ENCODE measurements around the gene F5.

F5 gene

DNA sequence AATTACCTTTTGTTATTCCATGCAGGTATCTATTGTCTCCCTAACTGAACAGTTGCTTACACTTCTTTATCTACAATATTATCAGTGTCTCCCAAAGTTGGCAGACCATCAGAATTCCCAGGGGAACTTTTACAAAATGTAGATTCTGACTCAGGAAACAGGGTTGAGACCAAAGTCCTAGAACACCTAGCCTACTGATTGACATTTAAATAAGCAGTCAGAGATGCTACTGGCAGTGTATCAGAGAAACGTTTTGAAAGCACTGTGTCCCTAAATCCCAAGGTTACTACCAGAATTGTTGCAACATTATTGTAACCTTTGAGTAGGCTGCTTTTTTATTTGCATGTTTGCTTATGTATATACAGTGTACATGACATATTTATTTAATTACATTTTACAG, 1.8 kb upstream of the F5 start:
- Histone ChIP-seq H3K4me2 (no peak overlapping the region), H3K9ac (no peak overlapping the region), H3K79me2 (ENCODE audit: insufficient read depth, low read depth) (no peaks in the 10 kb centered on the region), H3K27me3 (ENCODE audit: insufficient read depth, low read depth) (no peaks in the 10 kb centered on the region), H3K36me3 (ENCODE audit: insufficient read depth) (no peaks in the 10 kb centered on the region), H2AFZ (ENCODE audit: low read depth) (no peak overlapping the region), H3K4me1 (ENCODE audit: low read depth, poor library complexity, severe bottlenecking) (no peaks in the 10 kb centered on the region), H4K20me1 (ENCODE audit: insufficient read depth) (no peaks in the 10 kb centered on the region), H3K4me3 (IDR thresholded peaks at IDR 0.05; ENCODE audit: insufficient read depth, low read depth, low read length) (no peak overlapping the region), H3K27ac (no peak overlapping the region)
- TF ChIP-seq, protein P1, sequence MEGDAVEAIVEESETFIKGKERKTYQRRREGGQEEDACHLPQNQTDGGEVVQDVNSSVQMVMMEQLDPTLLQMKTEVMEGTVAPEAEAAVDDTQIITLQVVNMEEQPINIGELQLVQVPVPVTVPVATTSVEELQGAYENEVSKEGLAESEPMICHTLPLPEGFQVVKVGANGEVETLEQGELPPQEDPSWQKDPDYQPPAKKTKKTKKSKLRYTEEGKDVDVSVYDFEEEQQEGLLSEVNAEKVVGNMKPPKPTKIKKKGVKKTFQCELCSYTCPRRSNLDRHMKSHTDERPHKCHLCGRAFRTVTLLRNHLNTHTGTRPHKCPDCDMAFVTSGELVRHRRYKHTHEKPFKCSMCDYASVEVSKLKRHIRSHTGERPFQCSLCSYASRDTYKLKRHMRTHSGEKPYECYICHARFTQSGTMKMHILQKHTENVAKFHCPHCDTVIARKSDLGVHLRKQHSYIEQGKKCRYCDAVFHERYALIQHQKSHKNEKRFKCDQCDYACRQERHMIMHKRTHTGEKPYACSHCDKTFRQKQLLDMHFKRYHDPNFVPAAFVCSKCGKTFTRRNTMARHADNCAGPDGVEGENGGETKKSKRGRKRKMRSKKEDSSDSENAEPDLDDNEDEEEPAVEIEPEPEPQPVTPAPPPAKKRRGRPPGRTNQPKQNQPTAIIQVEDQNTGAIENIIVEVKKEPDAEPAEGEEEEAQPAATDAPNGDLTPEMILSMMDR (conservative IDR thresholded peaks at IDR 0.05; ENCODE audit: low read depth, low read length): no peak

DNA sequence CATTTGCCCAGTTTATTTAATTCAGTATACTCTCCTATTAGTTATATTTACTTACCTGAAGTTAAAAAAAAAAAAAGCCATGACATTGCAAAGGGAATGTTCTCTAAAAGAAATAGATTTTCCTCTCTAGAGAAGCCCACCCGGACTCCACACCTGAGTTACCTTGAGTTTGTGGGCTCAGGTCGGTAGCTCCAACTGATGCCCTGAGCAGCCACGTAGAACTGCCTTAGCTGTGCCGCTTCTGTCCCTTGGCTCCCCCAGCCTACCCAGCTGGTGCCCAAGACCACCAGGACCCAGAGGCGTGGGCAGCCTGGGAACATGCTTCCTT, 250 bp downstream of the F5 start:
- H3K27me3 ChIP-seq (ENCODE audit: insufficient read depth, low read depth): no peaks in the 10 kb centered on the region
- no peak overlapping the region; the same call in 1 of the 2 replicates for H3K4me2 ChIP-seq
- H3K4me3 ChIP-seq (IDR thresholded peaks at IDR 0.05; ENCODE audit: insufficient read depth, low read depth, low read length): no peak overlapping the region
- TF ChIP-seq, protein P1 (conservative IDR thresholded peaks at IDR 0.05; ENCODE audit: low read depth, low read length): no peak
- H3K79me2 ChIP-seq (ENCODE audit: insufficient read depth, low read depth): no peaks in the 10 kb centered on the region
- H3K36me3 ChIP-seq (ENCODE audit: insufficient read depth): no peaks in the 10 kb centered on the region
- H3K4me1 ChIP-seq (ENCODE audit: low read depth, poor library complexity, severe bottlenecking): no peaks in the 10 kb centered on the region
- no peak overlapping the region for H3K27ac ChIP-seq
- no peak overlapping the region for H3K9ac ChIP-seq
- H4K20me1 ChIP-seq (ENCODE audit: insufficient read depth): no peaks in the 10 kb centered on the region
- peak overlapping the region; percentile 15; the same call in 1 of the 2 replicates for H2AFZ ChIP-seq (ENCODE audit: low read depth)

DNA sequence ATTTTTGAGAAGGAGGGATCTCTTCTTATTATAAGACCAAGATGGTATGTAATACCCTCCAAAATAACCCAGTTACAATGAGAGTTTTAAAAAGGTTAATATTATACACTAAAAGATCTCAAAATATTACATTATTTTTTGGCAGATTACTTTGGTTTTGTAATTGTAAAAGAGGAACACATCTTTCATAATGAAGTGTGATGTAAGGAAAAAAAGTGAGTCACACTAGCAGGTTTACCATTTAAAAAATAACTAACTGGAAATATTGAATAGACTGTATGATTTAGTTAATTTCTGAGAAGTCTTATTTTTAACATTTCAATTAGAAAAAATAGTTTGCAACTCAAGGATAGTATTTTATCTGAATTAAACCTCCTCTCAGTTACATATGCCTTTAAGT, 1.1 kb downstream of the F5 start:
- no peak overlapping the region for H3K4me3 ChIP-seq (IDR thresholded peaks at IDR 0.05; ENCODE audit: insufficient read depth, low read depth, low read length)
- no peak overlapping the region for H3K4me2 ChIP-seq
- TF ChIP-seq, protein P1 (conservative IDR thresholded peaks at IDR 0.05; ENCODE audit: low read depth, low read length): no peak
- H3K79me2 ChIP-seq (ENCODE audit: insufficient read depth, low read depth): no peaks in the 10 kb centered on the region
- no peaks in the 10 kb centered on the region for H3K4me1 ChIP-seq (ENCODE audit: low read depth, poor library complexity, severe bottlenecking)
- no peak overlapping the region for H3K27ac ChIP-seq
- H3K27me3 ChIP-seq (ENCODE audit: insufficient read depth, low read depth): no peaks in the 10 kb centered on the region
- no peaks in the 10 kb centered on the region for H4K20me1 ChIP-seq (ENCODE audit: insufficient read depth)
- no peak overlapping the region for H3K9ac ChIP-seq
- no peak overlapping the region for H2AFZ ChIP-seq (ENCODE audit: low read depth)
- H3K36me3 ChIP-seq (ENCODE audit: insufficient read depth): no peaks in the 10 kb centered on the region

DNA sequence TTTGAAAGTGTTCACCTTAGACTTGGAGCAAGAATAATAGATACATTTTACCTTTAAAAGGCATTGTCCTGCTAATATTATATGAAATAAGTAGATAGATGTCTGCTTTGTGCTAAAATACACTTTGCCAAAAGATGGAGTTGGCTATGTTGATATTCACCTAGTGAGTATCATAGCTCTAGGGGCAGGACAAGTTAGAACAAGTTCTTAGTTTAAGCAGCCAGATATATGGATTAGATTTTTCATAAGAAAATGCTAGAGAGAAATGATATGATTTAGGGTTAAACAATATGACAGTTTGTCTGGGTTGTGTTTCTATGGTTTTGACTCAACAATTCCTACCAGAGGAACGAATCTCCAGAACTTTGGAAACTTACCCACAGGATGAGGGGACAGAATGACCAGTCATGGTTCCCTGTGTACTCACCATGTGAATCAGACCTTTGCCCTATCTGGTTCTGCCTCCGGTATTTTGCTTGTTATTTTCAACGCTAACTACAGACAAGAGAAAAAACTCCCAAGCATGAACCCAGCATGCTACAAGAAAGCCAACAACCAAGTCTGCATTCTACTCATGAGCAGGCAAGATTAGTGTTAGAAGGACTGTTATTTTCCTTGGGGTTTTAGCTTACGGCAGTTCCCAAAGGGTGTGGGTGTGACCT, 1.7 kb downstream of the F5 start:
- Histone ChIP-seq H3K27me3 (ENCODE audit: insufficient read depth, low read depth) (no peaks in the 10 kb centered on the region), H2AFZ (ENCODE audit: low read depth) (no peak overlapping the region), H3K9ac (no peak overlapping the region), H3K4me2 (no peak overlapping the region), H3K4me3 (IDR thresholded peaks at IDR 0.05; ENCODE audit: insufficient read depth, low read depth, low read length) (no peak overlapping the region), H3K27ac (no peak overlapping the region), H3K79me2 (ENCODE audit: insufficient read depth, low read depth) (no peaks in the 10 kb centered on the region), H3K4me1 (ENCODE audit: low read depth, poor library complexity, severe bottlenecking) (no peaks in the 10 kb centered on the region), H4K20me1 (ENCODE audit: insufficient read depth) (no peaks in the 10 kb centered on the region), H3K36me3 (ENCODE audit: insufficient read depth) (no peaks in the 10 kb centered on the region)
- TF ChIP-seq, protein P1 (conservative IDR thresholded peaks at IDR 0.05; ENCODE audit: low read depth, low read length): no peak
